DMS153 treated with DMSO at 0.1 percent for 48 hours (cell line): ENCODE results near the gene NHSL1.

ENCODE experiments used
- DNase-seq: peaks from one replicate; lab custom pipeline; 2025; ENCODE audit not compliant: unreplicated experiment; lab: John Stamatoyannopoulos, UW

NHSL1 gene

DNA sequence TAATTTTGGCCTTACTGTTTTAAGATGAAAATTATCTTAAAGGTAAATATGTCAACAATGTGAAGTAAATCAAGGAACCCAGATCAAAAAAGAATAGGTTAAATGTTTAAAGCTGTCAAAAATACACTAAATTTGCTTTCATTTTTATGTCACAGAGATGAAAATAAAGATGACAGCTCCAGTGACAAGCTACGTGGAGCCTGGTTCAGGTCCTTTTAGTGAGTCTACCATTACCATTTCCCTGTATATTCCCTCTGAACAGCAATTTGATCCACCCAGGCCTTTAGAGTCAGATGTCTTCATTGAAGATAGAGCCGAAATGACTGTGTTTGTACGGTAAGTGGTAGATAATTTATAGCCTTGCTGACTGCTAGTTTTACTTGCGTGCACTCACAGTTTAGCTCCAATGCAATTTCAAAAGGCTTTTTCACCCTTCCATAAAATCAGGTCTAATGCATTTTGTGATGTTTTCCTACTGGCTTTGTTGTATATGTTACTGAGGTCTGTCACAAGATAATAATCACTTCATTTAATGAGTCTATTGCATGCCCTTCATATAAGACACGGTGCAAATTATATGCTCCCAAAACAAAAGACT, 93.4 kb downstream of the NHSL1 start:
- peak; percentile 79 for DNase-seq

DNA sequence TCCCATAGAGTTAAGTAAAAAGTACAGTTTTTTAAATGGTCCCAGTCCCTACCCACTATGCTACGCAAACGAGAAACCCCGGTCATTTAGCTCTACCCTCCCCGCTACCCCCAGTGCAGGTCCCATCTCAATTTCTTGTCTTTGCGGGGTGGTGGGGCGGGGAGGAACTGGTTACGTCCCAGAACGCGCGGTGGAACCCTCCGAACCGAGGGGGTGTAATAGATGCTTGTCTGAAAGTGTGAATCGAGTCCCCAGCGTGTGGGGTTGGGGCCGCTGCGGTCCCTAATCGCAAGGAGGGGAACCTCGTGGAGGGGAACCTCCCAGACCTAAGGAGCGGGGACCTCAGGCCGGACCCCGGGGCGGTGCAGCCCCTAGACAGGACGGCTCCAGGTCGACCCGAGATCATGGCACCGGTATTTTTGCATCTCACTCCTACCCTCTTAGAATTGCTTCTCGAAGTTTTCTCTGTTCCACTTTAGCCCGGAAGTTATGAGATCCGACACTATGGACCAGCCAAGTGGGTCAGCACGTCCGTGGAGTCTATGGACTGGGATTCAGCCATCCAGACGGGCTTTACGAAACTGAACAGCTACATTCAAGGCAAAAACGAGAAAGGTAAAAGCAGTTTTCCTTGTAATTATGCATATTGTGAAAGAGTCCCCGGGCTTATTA, 94.5 kb downstream of the NHSL1 start:
- DNase-seq, result no peak

DNA sequence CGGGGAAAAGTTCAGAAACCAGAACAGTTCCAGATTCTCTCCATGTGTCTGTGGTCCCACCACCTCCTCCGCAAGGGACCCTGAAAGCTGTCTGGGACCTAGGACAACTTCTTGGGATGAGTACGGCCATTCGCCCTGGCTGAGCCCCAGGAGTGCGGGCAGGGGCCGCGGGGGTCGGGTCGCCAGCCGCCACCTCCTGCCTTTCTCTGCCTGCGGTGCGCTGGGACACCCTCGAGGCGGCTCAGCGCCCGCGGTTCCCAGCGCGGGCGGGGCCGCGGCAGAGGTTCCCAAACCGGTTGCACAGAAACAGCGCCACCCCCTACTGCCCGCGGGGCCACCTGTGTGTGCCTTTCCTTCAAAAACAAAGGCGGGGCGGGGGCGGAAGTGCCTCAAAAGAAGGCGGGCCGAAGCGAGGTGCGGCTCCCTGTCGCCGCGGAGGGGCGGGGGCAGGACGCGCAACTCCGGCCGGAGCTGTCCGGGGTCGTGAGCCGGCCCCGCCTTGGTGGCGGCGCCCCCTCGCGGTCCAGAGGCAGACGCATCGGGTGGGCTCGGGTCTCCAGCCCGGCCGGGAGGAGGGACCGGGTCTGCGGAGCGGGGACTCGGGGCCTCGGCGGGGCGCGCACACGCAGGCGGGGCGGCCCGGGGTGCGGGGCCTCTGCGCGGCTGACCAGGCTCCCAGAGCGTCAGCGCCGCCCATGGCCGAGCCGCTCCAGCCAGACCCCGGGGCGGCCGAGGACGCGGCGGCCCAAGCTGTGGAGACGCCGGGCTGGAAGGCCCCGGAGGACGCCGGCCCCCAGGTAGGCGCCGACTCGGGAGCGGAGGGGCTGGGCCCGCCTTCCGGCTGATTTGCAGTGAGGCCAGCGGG, 95.3 kb downstream of the NHSL1 start, which contains the start of gene HEBP2:
Gene HEBP2 (plus strand): TSS at position 423 of the 865 bp plus-strand sequence. CDS start 273 bp downstream, at position 696.
- DNase-seq, result peak; percentile 86

DNA sequence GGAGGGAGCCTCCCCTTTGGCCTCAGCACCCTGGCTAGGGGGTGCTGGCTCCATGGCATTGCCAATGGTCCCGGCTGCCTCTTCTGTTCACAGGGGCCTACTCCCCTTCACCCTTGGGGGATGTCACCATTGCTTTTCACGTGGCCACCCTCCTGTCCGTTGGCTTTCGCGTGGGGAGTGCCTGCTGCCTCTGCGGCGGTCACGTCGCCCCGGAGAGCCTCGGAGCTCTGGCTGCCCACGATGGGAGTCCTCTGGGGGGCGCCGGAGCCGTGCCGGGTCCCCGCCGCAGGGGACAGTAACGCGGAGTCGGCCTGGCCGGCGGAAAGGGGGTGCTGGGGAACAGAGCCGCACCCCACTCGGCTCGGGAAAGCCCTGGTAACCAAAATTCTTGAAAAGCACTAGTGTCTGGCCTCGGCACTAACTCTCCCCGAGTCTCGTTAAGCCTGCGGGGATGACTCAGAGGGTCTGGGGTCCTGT, 95.9 kb downstream of the NHSL1 start:
- no peak for DNase-seq

DNA sequence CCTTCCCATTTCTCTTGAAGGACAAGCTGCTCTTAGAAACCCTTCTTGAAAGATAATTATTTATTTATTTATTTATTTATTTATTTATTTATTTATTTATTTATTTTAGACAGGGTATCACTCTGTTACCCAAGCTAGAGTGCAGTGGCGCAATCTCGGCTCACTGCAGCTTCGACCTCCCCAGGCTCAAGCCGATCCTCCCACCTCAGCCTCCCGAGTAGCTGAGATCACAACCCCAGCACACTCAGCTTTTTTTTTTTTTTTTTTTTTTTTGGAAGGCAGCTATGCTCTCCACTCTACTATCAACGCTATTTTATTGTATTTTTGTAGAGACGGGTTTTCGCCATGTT, 96.5 kb downstream of the NHSL1 start:
- DNase-seq, result no peak

DNA sequence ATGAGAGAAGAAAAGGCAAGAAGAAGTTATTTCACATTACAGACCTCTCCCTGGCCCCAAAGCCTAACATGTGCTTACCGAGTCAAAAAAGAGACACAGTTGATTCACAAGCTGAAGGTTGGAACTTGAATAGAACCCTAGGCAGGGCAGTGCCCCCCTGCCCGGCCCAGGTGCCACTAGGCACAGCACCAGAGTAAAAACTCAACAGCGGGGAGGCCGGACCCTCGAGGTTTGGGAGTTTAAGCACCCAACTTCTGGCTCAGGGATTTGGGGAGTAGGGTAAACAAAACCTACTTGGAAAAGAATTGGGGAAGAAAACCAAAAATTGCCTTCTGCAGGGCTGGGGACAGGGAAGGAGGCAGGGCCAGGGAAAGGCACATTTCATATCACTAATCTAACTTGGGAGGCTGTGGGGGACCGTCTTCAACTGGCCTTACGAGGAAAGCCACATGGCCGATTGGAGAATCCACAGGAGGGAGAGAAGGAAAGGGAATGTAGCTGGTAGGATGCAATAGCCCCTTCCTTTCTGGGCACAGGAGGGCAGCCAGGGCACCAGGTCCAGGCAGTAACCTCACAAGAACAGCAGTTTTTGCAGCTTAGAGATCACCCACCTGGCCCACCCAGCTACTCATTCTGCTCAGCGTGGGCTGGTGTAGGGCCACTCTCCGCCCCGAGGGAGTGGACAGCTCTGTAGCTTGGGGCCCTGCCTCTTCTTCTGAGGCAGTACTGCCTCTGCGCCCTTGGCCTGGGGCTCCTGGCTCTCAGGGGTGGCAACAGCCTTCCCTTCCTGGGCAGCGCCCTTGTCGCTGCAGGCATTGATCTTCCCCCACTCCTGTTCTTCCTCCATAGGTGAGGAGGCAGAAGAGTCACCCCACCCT, 97.1 kb downstream of the NHSL1 start:
- no peak for DNase-seq

DNA sequence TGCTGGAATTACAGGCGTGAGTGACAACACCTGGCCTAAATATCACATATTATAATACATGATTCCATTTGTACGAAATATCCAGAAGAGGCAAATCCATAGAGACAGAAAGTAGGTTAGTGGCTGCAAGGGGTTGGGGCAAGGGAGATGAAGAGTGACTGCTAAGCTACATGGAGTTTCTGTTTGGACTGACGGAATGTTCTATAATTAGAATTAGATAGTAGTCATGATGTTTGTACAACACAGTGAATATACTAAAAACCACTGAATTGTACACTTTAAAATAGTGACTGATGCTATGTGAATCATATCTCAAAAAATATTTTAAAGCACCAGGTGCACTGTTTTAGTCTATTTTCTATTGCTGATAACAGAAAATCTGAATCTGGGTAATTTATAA, 99.0 kb downstream of the NHSL1 start:
- no peak for DNase-seq

DNA sequence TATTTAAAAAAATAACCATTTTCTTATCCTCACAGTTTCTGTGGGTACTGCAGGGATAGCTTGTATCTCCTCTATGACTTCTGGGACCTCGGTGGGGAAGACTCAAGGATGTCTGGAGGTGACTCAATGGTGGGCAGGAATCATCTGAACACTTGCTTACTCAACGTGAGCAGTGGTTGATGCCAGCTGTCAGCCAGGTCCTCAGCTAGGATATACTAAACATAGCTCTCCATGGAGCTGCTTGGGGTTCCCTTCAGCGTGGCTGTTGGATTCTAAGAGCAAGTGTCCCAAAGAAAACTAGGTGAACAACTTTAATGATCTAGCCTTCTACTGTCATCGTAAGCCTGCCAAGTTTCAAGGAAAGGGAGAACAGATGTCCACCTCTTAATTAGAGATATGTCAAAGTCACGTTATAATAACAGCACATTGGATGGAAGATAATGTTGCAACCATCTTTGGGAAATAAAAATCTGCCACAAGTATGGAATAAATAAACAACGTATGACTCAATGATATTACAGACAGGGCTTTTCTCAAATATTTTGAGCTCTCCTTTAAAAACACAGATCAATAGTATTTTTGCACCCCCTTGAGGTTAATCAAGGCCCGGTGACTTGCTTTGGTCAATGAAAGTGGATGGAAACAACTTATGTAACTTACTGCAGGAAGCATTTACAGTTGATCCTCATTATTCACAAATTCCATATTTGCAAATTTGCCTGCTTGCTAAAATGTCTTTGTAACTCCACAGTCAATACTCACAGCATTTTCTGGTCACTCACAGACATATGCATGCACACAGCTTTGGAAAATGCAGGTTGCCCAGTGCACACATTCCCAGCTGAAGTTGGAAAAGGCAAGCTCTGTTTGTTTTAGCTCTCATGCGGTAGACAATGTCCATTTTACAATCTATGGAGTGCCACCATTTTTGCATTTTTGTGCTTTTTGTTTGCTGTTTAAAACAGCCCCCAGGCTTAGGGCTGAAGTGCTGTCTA, 101.9 kb downstream of the NHSL1 start:
- no peak for DNase-seq

DNA sequence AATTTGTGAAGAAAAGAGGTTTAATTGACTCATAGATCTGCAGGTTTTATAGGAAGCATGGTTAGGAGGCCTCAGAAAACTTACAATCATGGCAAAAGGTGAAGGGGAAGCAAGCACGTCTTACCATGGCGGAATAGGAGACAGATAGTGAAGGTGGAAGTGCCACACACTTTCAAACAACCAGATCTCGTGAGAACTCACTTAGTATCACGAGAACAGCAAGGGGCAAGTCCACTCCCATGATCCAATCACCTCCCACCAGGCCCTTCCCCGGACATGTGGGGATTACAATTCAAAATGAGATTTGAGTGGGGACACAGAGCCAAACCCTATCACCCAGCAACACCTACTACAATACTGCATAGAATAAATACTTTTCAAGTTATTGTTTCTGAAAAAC, 102.6 kb downstream of the NHSL1 start:
- no peak for DNase-seq

DNA sequence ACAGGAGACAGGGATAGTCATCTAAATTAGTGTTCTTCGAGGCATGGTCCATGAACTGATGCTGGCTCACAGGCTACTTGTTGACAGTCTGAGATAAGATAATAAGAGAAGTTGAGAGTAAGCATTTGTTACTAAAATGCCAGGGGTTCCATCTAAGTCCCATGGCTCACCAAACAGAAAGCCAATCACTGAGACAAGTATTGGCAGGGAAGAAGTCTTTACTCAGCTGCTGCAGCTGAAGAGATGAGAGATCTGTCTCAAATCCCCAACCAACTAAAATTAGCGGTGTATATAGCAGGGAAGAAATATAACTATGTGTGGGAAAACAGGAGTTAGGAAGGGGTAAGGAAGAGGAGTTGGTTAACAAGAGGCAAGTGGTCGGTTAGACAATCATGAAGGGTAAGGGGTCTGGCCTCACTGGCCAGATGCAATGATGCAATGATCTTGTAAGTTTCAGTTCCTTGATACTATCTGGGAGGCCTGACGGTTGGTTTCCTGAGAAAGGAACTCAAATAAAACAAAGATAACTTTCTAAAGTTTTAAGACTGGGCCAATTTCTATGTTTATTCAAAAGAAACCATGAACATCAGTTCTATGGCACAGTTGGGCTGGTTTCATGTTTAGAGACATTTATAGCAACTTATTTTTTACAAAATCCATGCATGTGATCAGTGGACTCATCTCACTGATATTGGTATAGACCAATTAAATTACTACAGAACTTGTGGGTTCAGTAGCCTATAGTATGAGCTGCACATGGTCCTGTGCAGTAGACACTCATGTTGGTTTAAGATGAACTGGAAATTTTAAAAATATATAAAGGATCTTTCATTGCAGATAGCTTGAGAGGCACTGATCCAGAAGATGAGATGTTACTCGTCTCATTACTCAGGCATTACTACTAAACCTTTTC, 105.2 kb downstream of the NHSL1 start:
- DNase-seq, result no peak

DNA sequence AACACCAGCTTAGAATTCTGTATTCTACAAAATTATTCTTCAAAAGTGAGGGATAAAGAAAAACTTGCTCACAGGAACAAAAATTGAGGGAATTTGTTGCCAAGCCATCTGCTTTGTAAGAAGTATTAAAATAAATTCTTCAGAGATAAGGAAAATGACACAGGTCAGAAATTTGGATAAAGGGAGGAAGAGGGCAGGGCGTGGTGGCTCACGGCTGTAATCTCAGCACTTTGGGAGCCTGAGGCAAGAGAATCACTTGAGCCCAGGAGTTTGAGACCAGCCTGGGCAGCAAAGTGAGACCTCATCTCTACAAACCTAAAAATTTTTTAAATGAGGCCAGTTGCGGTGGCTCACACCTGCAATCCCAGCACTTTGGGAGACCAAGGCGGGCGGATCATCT, 109.7 kb downstream of the NHSL1 start:
- DNase-seq, result no peak

DNA sequence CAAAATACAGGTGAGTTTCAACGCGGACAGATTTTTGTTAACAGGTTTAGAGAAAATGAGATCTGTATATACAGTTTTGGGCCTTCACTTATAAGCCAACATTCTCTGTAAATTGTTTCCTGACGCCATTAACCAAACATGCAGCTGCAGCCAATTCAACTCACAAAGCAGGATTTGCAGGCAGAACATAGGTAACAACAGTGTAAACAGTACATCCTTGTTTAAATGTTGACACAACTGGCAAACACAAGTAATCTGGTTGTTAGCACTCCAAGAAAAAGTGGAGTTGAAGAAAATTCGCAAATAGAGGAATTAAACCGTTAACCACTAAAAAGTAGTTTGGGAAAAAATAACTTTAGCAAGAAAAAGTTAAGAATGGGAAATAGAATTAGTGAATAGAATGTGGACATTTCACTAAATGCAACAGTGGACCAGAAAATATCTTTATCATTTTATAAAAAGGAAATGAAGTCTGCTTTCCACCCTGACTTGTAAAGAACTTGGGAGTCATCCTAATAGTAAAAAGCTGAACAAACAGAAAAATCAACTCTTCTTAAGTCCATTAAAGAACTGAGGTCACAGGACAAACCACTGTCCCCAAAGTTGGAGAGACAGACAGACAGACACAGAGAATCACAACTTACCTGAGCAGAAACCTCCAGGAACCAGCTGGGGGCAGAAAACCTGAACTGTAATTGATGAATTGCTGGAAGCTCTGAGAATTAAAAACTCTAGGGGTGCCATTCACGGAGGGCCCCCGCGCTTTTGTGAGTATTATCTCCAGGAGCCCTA, 111.5 kb downstream of the NHSL1 start:
- DNase-seq, result peak; percentile 62

DNA sequence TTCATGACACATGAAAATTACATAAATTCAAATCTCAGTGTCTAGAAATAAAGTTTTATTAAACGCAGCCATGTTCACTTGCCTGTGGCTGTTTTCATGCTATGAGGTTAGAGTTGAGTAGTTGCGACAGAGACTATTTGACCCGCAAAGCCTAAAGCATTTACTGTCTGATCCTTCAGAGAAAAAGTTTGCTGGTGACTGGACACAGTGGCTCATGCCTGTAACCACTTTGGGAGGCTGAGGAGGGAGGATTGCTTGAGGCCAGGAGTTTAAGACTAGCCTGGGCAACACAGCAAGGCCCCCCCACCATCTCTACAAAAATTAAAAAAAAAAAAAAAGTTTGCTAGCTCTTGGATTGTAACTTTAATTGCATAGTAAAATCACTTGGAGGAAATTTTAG, 112.4 kb downstream of the NHSL1 start:
- DNase-seq, result no peak

DNA sequence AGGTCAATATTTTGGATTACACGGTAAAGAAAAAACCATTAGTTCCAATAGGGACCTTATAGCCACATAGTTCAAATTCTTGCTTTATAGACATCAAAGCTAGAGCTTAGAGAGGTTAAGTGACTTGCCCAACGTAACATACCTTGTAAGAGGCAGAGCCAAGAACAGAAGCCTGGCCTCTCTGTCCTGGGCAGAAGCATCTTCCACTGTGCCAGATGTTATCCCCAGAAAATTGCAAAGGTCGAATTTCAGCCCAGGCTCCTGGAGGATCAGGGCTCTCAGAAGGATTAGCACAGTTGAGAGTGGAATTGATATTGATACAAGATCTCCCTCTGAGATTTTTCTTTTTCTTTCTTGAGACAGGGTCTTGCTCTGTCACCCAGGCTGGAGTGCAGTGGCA, 115.5 kb downstream of the NHSL1 start:
- no peak for DNase-seq

DNA sequence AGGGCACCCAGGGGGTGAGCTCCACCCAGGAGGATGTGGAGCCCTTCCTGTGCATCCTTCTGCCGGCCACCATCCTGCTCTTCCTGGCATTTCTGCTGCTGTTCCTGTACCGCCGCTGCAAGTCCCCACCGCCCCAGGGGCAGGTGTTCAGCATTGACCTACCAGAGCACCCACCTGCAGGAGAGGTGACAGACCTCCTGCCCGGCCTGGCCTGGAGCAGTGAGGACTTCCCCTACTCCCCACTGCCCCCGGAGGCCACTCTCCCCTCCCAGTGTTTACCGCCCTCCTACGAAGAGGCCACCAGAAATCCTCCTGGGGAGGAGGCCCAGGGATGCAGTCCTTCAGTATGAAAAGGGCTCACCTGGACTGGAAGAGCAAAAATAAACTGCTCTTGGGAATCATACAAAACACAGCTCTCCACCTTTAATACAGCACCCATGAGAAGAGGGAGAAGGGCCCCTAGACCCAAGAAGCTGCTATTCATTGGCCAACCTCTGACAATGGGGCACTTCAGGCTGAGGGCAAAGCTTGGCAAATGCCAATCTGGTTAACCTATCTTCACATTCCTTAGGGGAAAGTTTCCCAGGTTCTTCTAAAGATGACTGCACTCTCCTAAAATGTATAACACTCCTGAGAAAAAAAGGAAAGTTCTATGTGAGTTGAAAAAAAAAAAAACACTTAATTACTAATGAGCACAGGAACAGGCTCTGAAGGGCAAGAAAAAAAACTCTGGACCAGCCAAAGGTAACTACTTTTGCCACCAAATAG, 116.6 kb downstream of the NHSL1 start:
- DNase-seq, result no peak

DNA sequence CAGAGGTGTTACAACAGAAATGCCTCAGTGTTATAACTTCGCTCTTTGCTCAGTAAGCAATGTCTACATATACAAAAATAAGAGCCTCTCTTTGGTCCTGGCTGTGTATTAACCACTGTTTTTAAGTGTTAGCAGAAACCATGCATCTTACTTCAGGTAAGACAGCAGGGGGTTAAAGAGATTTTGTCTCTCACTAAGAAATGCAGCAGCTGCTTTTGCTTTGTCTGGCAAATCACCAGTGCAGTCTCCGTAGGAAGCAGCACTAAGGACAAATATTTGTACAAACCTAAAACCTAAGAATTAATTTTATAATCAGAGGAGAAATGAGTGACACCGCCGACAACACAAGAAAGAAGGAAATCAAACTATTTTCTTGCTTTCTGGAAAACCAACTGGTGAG, 120.8 kb downstream of the NHSL1 start:
- no peak for DNase-seq

DNA sequence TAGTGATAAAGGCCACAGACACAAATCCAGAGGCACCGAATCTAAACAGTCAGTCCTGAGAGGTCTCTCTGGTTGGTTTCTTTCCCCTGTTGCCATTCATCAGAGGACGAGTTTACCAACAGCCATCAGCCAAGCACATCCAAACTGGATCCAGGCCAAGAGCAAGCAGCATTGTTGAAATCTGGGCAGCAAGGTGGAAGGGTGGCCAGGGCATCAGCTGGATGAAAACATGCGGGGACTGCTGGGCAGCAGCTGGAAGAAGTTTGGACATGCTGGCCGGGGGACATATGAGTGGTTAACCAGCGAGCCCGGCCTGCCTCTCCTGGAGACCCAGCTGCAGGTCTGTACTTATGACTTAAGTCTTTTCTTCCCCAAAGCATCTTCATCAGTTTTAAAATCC, 121.5 kb downstream of the NHSL1 start, which contains the start of gene SMIM28:
Gene SMIM28 (plus strand): TSS at position 62 of the 400 bp plus-strand sequence. CDS start 168 bp downstream, at position 230.
- DNase-seq, result peak; percentile 63
